Lower leg skin (tissue), 4 donors: ENCODE measurements around the gene LEF1. TPM values are rescaled to one million over a fixed set of nuclear protein-coding genes. Genes with fewer than 3 reads are reported as not detected.
"Not testable (repeated sequence)": the region's sequence is repeated elsewhere in the genome, so short reads cannot be mapped to it uniquely, and the experiment has no call there.

Source experiments
- DNase-seq, 2 donors: peaks; one replicate each; pipeline ENCODE4 v3.0.0-alpha.2; 2019; ENCODE audit warnings: low spot score in 2 of 2
- H3K4me3 ChIP-seq: fragments of 200-600 bp; sonication (generic); 2 replicates; pipeline ENCODE4 v1.5.1; 2017; ENCODE audit warnings: mild to moderate bottlenecking, low read depth; ENCODE audit not compliant: poor library complexity, severe bottlenecking
- CTCF ChIP-seq, 3 donors: fragments of 450-650 bp; IDR thresholded peaks; one replicate each; pipeline ENCODE4 v1.5.1; 2016; ENCODE audit warnings: antibody characterized with exemption in 3 of 3, mild to moderate bottlenecking in 3 of 3, moderate library complexity in 2 of 3
- POLR2A ChIP-seq, 2 donors: fragments of 450-650 bp; IDR thresholded peaks; one replicate each; pipeline ENCODE4 v1.6.1; 2016 to 2017; ENCODE audit warnings: antibody characterized with exemption in 2 of 2, mild to moderate bottlenecking in 1 of 2, moderate library complexity in 1 of 2
- WGBS, 2 donors: methylation state at CpG; one replicate each; pipeline ENCODE4 v1.1.5; 2018; 5-methylcytosine and 5-hydroxymethylcytosine counted together
- intact Hi-C: fragments of 100-400 bp; cut with DNase I; formaldehyde crosslinking; loops from one replicate; pipeline ENCODE4 v1.15.0; 2023; ENCODE audit warnings: low total_unique reads
- total RNA-seq, 4 donors: library from RNA; depleted of rRNA; stranded (reverse); fragments of >200 nt; gene quantifications; one replicate each; pipeline ENCODE4 v1.1.0, GENCODE V29; 2016

Gene LEF1
- total RNA-seq, 4 donors from 2014 or later = 1.7 to 17.8 (median 7.8) TPM

DNA sequence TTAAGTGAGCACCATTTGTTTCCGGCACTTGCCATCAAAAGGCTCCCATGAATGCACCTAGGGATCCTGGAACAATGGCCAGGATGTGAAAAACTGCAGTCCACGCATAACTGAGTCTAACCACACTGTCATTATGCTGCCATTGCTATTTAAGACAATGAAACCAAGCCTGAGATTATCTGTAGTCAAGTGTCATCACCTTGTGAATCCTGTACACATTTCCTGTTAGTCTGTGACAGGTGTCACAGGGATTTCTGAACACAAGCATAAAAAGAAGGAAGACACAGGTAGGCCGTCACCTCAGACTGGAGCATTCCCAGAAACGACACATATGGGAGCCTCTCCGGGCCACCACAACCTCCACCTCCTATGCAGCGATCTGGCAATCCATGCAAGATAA, 112.3 kb downstream of the LEF1 start:
- TF ChIP-seq CTCF (IDR thresholded peaks at IDR 0.05) (no peak), POLR2A (IDR thresholded peaks at IDR 0.05) (no peak)
- 83 to 87% methylated on average over 6 of the region's 6 CpGs for WGBS, 2 donors
- H3K4me3 ChIP-seq = no peak overlapping the region
- DNase-seq = no peak
- intact Hi-C loops = no loop called here

DNA sequence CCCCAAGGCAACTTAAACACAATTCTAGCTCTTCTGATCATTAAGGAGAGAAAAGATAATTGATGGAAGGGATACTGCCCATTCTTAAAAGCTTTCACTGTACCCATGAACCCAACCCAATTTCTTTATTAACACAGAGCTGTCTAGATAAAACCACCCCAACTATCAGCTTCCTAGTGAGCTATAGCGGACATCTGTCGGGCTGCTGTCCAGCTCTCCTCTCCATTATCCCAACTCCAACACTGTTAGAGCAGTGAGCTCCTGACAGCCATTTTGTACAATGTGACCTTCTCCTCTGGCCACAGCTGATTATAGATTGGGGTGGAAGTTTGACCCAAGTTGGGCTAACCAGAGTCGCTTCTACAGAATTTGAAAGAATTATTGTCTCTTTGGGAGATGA, 112.9 kb downstream of the LEF1 start:
- H3K4me3 ChIP-seq = no peak overlapping the region
- WGBS, 2 donors = 96 to 99% methylated on average over 3 of the region's 3 CpGs
- intact Hi-C loops = no loop called here
- no peak for TF ChIP-seq CTCF (IDR thresholded peaks at IDR 0.05)
- TF ChIP-seq POLR2A (IDR thresholded peaks at IDR 0.05) = no peak
- DNase-seq = no peak

- whole genome bisulfite sequencing, 2 donors = 94% methylated on average over 16 of the region's 16 CpGs
- DNase-seq = no peak
- intact Hi-C loops = no loop called here
- no peak for TF ChIP-seq POLR2A (IDR thresholded peaks at IDR 0.05)
- TF ChIP-seq CTCF (IDR thresholded peaks at IDR 0.05) = no peak
- H3K4me3 ChIP-seq = no peak overlapping the region
Measured at GRCh38 chr4:108054025-108054638, 114.6 kb downstream of the LEF1 start.

- intact Hi-C loops = no loop called here
- no peak for DNase-seq
- WGBS, 2 donors = 82 to 87% methylated on average over 1 of the region's 1 CpG
- no peak for TF ChIP-seq POLR2A (IDR thresholded peaks at IDR 0.05)
- no peak for TF ChIP-seq CTCF (IDR thresholded peaks at IDR 0.05)
- H3K4me3 ChIP-seq = no peak overlapping the region
Measured at GRCh38 chr4:108053251-108053711, 115.5 kb downstream of the LEF1 start.

DNA sequence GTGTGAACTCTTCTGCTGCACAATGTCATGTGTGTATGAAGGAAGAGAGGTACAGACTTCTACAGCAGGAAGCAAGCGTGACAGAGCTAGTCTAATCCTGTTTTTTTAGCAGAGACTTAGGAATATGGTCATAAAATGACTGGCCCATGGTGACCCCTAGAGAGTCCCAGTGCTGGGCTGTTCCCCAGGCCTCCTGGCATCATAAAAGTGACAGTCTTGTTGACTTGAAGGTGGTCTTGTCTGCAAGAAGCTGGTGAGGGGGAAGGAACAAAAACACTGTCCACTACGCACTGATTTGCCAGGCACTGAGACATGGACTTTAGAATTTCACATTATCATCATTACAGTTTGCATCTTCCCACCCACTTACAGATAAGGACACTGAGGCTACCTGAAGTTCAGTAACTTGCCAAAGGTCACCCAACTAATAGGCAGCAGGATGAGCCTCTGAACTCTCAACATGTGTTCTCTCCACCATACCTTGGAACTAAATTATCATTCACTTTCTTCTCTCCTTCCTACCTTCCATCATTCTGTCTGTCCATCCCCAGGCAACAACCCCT, 116.1 kb downstream of the LEF1 start:
- WGBS, 2 donors = 91 to 93% methylated on average over 2 of the region's 2 CpGs
- no peak for TF ChIP-seq CTCF (IDR thresholded peaks at IDR 0.05)
- TF ChIP-seq POLR2A (IDR thresholded peaks at IDR 0.05) = no peak
- no peak overlapping the region for H3K4me3 ChIP-seq
- intact Hi-C loops = no loop called here
- DNase-seq = no peak

- no peak for TF ChIP-seq POLR2A (IDR thresholded peaks at IDR 0.05)
- no peak for TF ChIP-seq CTCF (IDR thresholded peaks at IDR 0.05)
- 72 to 83% methylated on average over 9 to 10 of the region's 10 CpGs for WGBS, 2 donors
- intact Hi-C loops = no loop called here
- H3K4me3 ChIP-seq = no peak overlapping the region
- no peak for DNase-seq
Measured at GRCh38 chr4:108051343-108051742, 117.4 kb downstream of the LEF1 start.

- DNase-seq, H3K4me3 ChIP-seq, intact Hi-C loops: not testable (repeated sequence)
- 89 to 91% methylated on average over 10 of the region's 10 CpGs for WGBS, 2 donors
Measured at GRCh38 chr4:108050166-108051111, 118.3 kb downstream of the LEF1 start.
